Naive thymus-derived CD4-positive, alpha-beta T cell (primary cell): ENCODE measurements around the gene GABRG3. TPM values are rescaled to one million over a fixed set of nuclear protein-coding genes. Genes with fewer than 3 reads are reported as not detected.
"Not testable (repeated sequence)": the region's sequence is repeated elsewhere in the genome, so short reads cannot be mapped to it uniquely, and the experiment has no call there.

Experiments
- ATAC-seq: fragments of 150-1000 bp; cut with Tn5 transposase; 2 replicates; pipeline ENCODE4 v1.10.0; 2021; ENCODE audit warnings: mild to moderate bottlenecking, moderate library complexity
- CTCF ChIA-PET: fragments of 350-600 bp; sonication (Branson Sonifier 250); formaldehyde crosslinking; loops from one replicate; lab custom pipeline; 2021; ENCODE audit warnings: antibody characterized with exemption; lab: Charles Lee
- POLR2A ChIA-PET: fragments of 350-600 bp; sonication (Branson Sonifier 250); formaldehyde crosslinking; loops from one replicate; lab custom pipeline; 2021; ENCODE audit warnings: antibody characterized with exemption, inconsistent platforms; lab: Charles Lee
- DNase-seq, 9 donors: peaks; one replicate each; pipeline versions ENCODE4 v3.0.0 to v3.0.0-alpha.2; 2020 to 2022; ENCODE audit warnings: mixed read lengths in 1 of 9
- H3K27ac ChIP-seq: one replicate; pipeline ENCODE4 v1.7.0; 2013; ENCODE audit warnings: mild to moderate bottlenecking, low read depth, low read length, moderate library complexity
- H3K27me3 ChIP-seq, 2 donors: one replicate each; pipeline ENCODE4 v1.7.0; 2013; ENCODE audit warnings: low read length in 2 of 2, mild to moderate bottlenecking in 2 of 2, moderate library complexity in 2 of 2; ENCODE audit not compliant: control insufficient read depth in 2 of 2, insufficient read depth in 2 of 2
- H3K36me3 ChIP-seq, 3 experiments: 1 replicate in 2 of 3; 2 replicates in 1 of 3; pipeline ENCODE4 v1.7.0; 2013; ENCODE audit warnings: low read length in 3 of 3, mild to moderate bottlenecking in 3 of 3, moderate library complexity in 1 of 3; ENCODE audit not compliant: insufficient read depth in 3 of 3, control insufficient read depth in 2 of 3
- H3K4me1 ChIP-seq, 2 donors: one replicate each; pipeline ENCODE4 v1.7.0; 2013; ENCODE audit warnings: low read length in 2 of 2, mild to moderate bottlenecking in 2 of 2, moderate library complexity in 1 of 2; ENCODE audit not compliant: control insufficient read depth in 2 of 2, insufficient read depth in 2 of 2
- H3K4me3 ChIP-seq: 2 replicates; pipeline ENCODE4 v1.7.0; 2013; ENCODE audit warnings: mild to moderate bottlenecking, low read length
- H3K9me3 ChIP-seq, 3 experiments: 1 replicate in 2 of 3; 2 replicates in 1 of 3; pipeline ENCODE4 v1.7.0; 2013; ENCODE audit warnings: low read length in 3 of 3; ENCODE audit not compliant: control insufficient read depth in 2 of 3
- H3K27ac Mint-ChIP-seq, 9 donors: one replicate each; pipeline ENCODE4 v1.8.0; 2020 to 2022; ENCODE audit warnings: mixed read lengths in 9 of 9, mild to moderate bottlenecking in 8 of 9, moderate library complexity in 5 of 9, inconsistent platforms in 2 of 9
- H3K27me3 Mint-ChIP-seq, 5 donors: one replicate each; pipeline ENCODE4 v1.8.0; 2021 to 2022; ENCODE audit warnings: mixed read lengths in 5 of 5, mild to moderate bottlenecking in 1 of 5
- H3K36me3 Mint-ChIP-seq, 5 donors: one replicate each; pipeline ENCODE4 v1.8.0; 2020 to 2022; ENCODE audit warnings: mixed read lengths in 5 of 5, mild to moderate bottlenecking in 3 of 5, inconsistent platforms in 1 of 5
- H3K4me1 Mint-ChIP-seq, 7 donors: one replicate each; pipeline ENCODE4 v1.8.0; 2020 to 2022; ENCODE audit warnings: mixed read lengths in 7 of 7, mild to moderate bottlenecking in 3 of 7, inconsistent platforms in 1 of 7
- H3K4me3 Mint-ChIP-seq, 10 donors: one replicate each; pipeline ENCODE4 v1.8.0; 2020 to 2022; ENCODE audit warnings: mild to moderate bottlenecking in 10 of 10, mixed read lengths in 10 of 10, moderate library complexity in 6 of 10, inconsistent platforms in 2 of 10
- H3K9me3 Mint-ChIP-seq, 11 donors: one replicate each; pipeline ENCODE4 v1.8.0; 2020 to 2022; ENCODE audit warnings: mixed read lengths in 11 of 11, mild to moderate bottlenecking in 4 of 11, inconsistent platforms in 1 of 11, moderate library complexity in 1 of 11
- intact Hi-C, 2 donors: fragments of 100-400 bp; cut with micrococcal nuclease; formaldehyde crosslinking; loops; one replicate each; pipeline ENCODE4 v1.15.1; 2023
- polyA plus RNA-seq, 2 donors: library from polyadenylated mRNA; unstranded; fragments of 300-500 nt; fragmentation: Illumina TruSeq; gene quantifications; one replicate each; pipeline ENCODE4 v1.2.3, GENCODE V29; 2021
- total RNA-seq, 6 experiments: library from RNA in 5 of 6; stranded (reverse) in 5 of 6; gene quantifications; 1 replicate in 5 of 6; 2 replicates in 1 of 6; pipeline ENCODE4 v1.2.3 and lab custom pipeline; 2021 to 2026

GABRG3 gene
- total and polyA plus RNA-seq, 7 experiments from 2014 or later, result not detected

DNA sequence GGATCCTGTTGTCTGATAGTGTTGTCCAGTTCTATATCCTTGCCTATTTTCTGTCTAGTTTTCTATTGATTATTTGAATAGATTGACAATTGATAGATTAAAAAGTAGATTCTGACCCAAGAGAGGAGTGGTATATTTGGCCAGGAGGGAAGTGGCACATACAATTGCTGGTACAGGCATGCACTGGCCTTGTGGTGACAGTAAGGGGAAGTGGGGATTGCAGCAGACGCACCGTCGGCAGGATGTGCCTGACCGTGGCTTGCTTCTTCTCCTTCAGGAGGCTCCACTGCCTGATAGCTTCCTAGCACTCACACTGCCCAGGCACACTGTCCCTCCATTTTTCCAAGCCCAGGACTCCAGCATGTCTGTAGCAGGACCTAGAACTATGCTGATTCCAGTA is 10.5 kb downstream of the GABRG3 start:
- Histone ChIP-seq H3K27ac (no peak overlapping the region), H3K27me3 (no peaks in the 10 kb centered on the region), H3K36me3 (no peaks in the 10 kb centered on the region), H3K9me3 (no peaks in the 10 kb centered on the region), H3K4me1 (no peaks in the 10 kb centered on the region), H3K4me3 (no peak overlapping the region)
- Mint-ChIP-seq H3K27ac (no peak overlapping the region), H3K36me3 (no peaks in the 10 kb centered on the region), H3K4me3 (no peak overlapping the region), H3K9me3 (peaks cover 0 to 13% (median 3%) of the 10 kb centered on the region in 11 donors), H3K4me1 (no peaks in the 10 kb centered on the region), H3K27me3 (peaks cover 0 to 5% (median 0%) of the 10 kb centered on the region in 5 donors)
- POLR2A ChIA-PET, result no interaction called here
- intact Hi-C loops, result no loop called here
- CTCF ChIA-PET, result no interaction called here
- no peak for ATAC-seq
- no peak for DNase-seq

DNA sequence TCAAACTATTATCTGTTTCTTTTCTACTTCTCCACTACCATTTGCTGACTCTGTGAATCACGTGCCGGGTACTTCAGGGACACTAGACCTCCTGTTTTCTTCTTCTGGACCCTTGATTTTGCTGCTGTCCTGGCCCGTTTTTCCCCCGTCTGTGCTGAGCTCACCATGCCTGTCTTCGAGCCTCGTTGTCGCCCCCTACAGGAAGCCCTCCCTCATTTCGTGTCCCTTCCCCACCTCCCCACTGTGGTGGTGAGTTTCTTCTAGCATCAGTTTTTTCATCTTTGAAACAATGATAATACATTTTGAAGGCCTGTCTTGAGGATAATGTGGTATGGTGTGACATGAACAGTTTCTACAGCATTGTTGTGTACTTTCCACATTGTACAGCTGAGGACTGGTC is 12.8 kb downstream of the GABRG3 start:
- Mint-ChIP-seq H3K27me3 (peaks cover 0 to 5% (median 0%) of the 10 kb centered on the region in 5 donors), H3K27ac (no peak overlapping the region), H3K4me3 (no peak overlapping the region), H3K4me1 (no peaks in the 10 kb centered on the region), H3K36me3 (no peaks in the 10 kb centered on the region), H3K9me3 (peaks cover 0 to 13% (median 7%) of the 10 kb centered on the region in 11 donors)
- ChIA-PET CTCF (no interaction called here), POLR2A (no interaction called here)
- no peaks in the 10 kb centered on the region for H3K27me3 ChIP-seq
- H3K9me3 ChIP-seq, result no peaks in the 10 kb centered on the region
- no peaks in the 10 kb centered on the region for H3K4me1 ChIP-seq
- no peak overlapping the region for H3K27ac ChIP-seq
- no peaks in the 10 kb centered on the region for H3K36me3 ChIP-seq
- DNase-seq (no peak), ATAC-seq (no peak)
- intact Hi-C loops, result no loop called here
- H3K4me3 ChIP-seq, result no peak overlapping the region

DNA sequence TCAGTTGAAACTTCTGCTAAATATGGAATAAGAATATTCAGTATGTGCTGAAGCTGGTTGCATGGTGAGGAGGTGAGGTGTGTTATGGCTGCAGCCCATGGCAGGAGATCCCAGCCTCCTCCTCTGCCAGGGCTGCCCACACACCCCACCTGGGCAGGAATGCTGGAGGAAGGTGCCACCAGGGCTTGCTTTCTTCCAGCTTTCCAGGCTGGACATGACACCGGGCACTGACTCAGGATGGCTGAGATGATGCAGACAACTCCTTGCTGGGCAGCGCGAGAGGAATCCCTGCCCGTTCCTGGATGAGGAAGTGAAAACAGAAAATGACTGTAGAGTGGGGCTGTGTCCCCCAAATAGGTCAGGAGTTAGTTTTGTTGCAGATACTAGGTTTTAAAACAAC is 14.1 kb downstream of the GABRG3 start:
- CTCF ChIA-PET, result no interaction called here
- Histone ChIP-seq H3K27ac (no peak overlapping the region), H3K27me3 (no peaks in the 10 kb centered on the region), H3K4me3 (no peak overlapping the region), H3K4me1 (no peaks in the 10 kb centered on the region), H3K9me3 (no peaks in the 10 kb centered on the region), H3K36me3 (no peaks in the 10 kb centered on the region)
- POLR2A ChIA-PET, result no interaction called here
- Mint-ChIP-seq H3K4me3 (no peak overlapping the region), H3K36me3 (no peaks in the 10 kb centered on the region), H3K9me3 (peaks cover 0 to 14% (median 7%) of the 10 kb centered on the region in 11 donors), H3K27me3 (peaks cover 0 to 5% (median 0%) of the 10 kb centered on the region in 5 donors), H3K4me1 (no peaks in the 10 kb centered on the region), H3K27ac (no peak overlapping the region)
- DNase-seq, result no peak
- ATAC-seq, result no peak
- intact Hi-C loops, result no loop called here

DNA sequence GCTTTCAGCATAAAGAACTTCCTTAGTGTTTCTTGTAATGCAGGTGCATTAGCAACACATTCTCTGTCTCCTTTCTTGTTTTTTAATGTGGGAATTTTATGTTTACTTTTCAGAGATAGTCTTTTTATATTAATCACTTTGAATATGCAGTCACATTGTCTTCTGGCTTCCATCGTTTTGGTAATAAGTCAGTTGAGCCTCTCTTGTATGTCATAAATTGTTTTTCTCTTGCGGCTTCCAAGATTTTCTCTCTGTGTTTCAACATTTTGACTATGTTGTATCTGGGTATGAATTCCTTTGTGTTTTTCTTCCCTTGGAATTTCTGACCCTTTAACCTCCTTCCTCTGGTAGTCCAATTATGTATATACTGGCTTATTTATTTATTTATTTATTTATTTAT is 25.3 kb downstream of the GABRG3 start:
- peaks cover 0 to 4% (median 0%) of the 10 kb centered on the region in 5 donors for H3K36me3 Mint-ChIP-seq
- H3K4me3 Mint-ChIP-seq, result no peak overlapping the region
- H3K9me3 Mint-ChIP-seq, result peaks cover 3 to 34% (median 9%) of the 10 kb centered on the region in 11 donors
- no peak overlapping the region for H3K27ac ChIP-seq
- ChIA-PET POLR2A (no interaction called here), CTCF (no interaction called here)
- no peak overlapping the region for H3K4me3 ChIP-seq
- DNase-seq (no peak), ATAC-seq (no peak)
- peaks cover 0 to 6% (median 5%) of the 10 kb centered on the region in 5 donors for H3K27me3 Mint-ChIP-seq
- H3K27me3 ChIP-seq, result no peaks in the 10 kb centered on the region
- H3K9me3 ChIP-seq, result no peaks in the 10 kb centered on the region
- H3K27ac Mint-ChIP-seq, result no peak overlapping the region
- H3K36me3 ChIP-seq, result no peaks in the 10 kb centered on the region
- intact Hi-C loops, result no loop called here
- no peaks in the 10 kb centered on the region for H3K4me1 ChIP-seq
- H3K4me1 Mint-ChIP-seq, result no peaks in the 10 kb centered on the region

DNA sequence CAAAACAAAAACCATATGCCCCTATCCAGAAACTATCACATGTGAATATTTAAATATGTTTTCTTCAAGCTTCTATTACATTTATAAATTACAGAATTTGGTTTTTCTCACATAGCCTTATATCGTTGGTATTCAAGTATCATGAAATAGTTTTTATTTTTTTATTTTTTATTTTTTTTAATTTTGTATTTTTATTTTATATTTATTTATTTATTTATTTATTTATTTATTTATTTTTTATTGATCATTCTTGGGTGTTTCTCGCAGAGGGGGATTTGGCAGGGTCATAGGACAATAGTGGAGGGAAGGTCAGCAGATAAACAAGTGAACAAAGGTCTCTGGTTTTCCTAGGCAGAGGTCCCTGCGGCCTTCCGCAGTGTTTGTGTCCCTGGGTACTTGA is 32.0 kb downstream of the GABRG3 start:
- CTCF ChIA-PET, result interaction anchor here (0.7 kb wide), 1 partner anchor 74 kb away, joined by 3 read pairs; no protein-coding TSS in a partner anchor
- H3K4me3 ChIP-seq, H3K27ac ChIP-seq, DNase-seq, H3K4me3 Mint-ChIP-seq, H3K27ac Mint-ChIP-seq, H3K27me3 ChIP-seq, ATAC-seq, H3K36me3 Mint-ChIP-seq, H3K27me3 Mint-ChIP-seq, H3K9me3 ChIP-seq, H3K4me1 ChIP-seq, H3K4me1 Mint-ChIP-seq, H3K36me3 ChIP-seq, intact Hi-C loops, POLR2A ChIA-PET: not testable (repeated sequence)
- peaks cover 0 to 36% (median 13%) of the 10 kb centered on the region in 11 donors for H3K9me3 Mint-ChIP-seq

DNA sequence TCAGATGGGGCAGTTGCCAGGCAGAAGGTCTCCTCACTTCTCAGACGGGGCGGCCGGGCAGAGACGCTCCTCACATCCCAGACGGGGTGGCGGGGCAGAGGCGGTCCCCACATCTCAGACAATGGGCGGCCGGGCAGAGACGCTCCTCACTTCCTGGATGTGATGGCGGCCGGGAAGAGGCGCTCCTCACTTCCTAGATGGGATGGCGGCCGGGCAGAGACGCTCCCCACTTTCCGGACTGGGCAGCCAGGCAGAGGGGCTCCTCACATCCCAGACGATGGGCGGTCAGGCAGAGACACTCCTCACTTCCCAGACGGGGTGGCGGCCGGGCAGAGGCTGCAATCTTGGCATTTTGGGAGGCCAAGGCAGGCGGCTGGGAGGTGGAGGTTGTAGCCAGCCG is 33.2 kb downstream of the GABRG3 start:
- intact Hi-C loops, POLR2A ChIA-PET, H3K4me1 Mint-ChIP-seq: not testable (repeated sequence)

DNA sequence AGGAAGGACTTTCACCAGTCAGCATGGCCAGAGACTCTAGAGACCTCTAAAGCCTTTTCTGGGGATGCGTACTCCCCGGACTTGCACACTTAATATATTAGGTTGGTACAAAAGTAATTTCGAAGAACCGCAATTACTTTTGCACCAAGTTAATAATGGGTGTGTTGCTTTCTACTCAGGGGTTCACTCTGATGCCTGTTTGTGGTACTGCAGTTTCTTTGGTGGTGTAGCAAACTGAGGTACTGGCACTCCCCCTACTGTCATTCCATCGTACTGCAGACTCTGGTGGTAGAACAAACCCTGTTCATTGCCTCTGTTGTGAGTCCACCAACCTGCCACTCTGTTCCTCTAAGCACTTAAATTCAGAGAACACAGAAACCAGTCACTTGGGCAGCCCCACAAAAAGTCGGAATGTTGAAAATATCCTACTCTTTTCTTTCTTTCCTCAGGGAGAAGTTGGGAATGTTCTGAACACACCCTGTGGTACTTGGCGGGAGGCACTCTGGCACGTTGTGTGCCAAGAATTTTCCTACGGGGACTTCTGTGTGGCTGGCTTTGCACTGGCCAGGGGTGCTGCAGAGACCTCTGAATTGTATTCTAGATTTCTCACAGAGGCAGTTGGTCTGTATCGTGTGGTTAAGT is 46.3 kb downstream of the GABRG3 start:
- no peak overlapping the region for H3K27ac ChIP-seq
- ChIA-PET POLR2A (no interaction called here), CTCF (no interaction called here)
- no peaks in the 10 kb centered on the region for H3K9me3 ChIP-seq
- Mint-ChIP-seq H3K27ac (no peak overlapping the region), H3K4me3 (no peak overlapping the region), H3K4me1 (no peaks in the 10 kb centered on the region), H3K27me3 (peaks cover 0 to 18% (median 0%) of the 10 kb centered on the region in 5 donors), H3K9me3 (peaks cover 0 to 19% (median 5%) of the 10 kb centered on the region in 11 donors), H3K36me3 (no peaks in the 10 kb centered on the region)
- H3K36me3 ChIP-seq, result no peaks in the 10 kb centered on the region
- H3K27me3 ChIP-seq, result no peaks in the 10 kb centered on the region
- DNase-seq (peak in 1 of 9 donors; percentile 23), ATAC-seq (no peak)
- intact Hi-C loops, result no loop called here
- H3K4me3 ChIP-seq, result no peak overlapping the region
- H3K4me1 ChIP-seq, result no peaks in the 10 kb centered on the region

More for the DNA sequence above, 33.2 kb downstream of the GABRG3 start:
- ATAC-seq, H3K27ac ChIP-seq, H3K9me3 ChIP-seq, H3K36me3 Mint-ChIP-seq, H3K36me3 ChIP-seq, H3K4me3 Mint-ChIP-seq, CTCF ChIA-PET, H3K4me1 ChIP-seq, H3K27me3 ChIP-seq, DNase-seq, H3K27ac Mint-ChIP-seq, H3K27me3 Mint-ChIP-seq, H3K4me3 ChIP-seq: not testable (repeated sequence)
- peaks cover 0 to 30% (median 13%) of the 10 kb centered on the region in 11 donors for H3K9me3 Mint-ChIP-seq
